ENCODE measurements around the gene MYEOV. TPM values are rescaled to one million over a fixed set of nuclear protein-coding genes. Genes with fewer than 3 reads are reported as not detected.

The MYEOV gene
- total and polyA plus RNA-seq, 9 of the 15 experiments (the other 6 are each of a cell fraction or from before 2014, with no cell fraction given) = 10.2 to 133 (median 32.2) TPM

- TF ChIP-seq BCLAF1 (IDR thresholded peaks at IDR 0.05; ENCODE audit: borderline replicate concordance in 1 of 2, control insufficient read depth in 1 of 2, low read depth in 2 of 2, low read length in 1 of 2) = 0 out of 4 replicates have a peak, but pooled peaks of 1 of the 2 experiments have one; percentile 57
- peak; percentile 73; the same call in 1 of the 2 replicates for TF ChIP-seq ZNF766 (CRISPR knock-in tag; conservative IDR thresholded peaks at IDR 0.05)
- peak; percentile 74 for TF ChIP-seq TEAD4 (IDR thresholded peaks at IDR 0.05; ENCODE audit: low read length)
- TF ChIP-seq TEAD4 (CRISPR knock-in tag; IDR thresholded peaks at IDR 0.05; ENCODE audit: borderline replicate concordance) = no peak
- 0 out of 2 replicates have a peak, but pooled peaks have one; percentile 15 for TF ChIP-seq ZHX1 (conservative IDR thresholded peaks at IDR 0.05; ENCODE audit: low read length)
- TF ChIP-seq POLR2AphosphoS5 (IDR thresholded peaks at IDR 0.05; ENCODE audit: control insufficient read depth, insufficient read depth, low read depth, low read length) = 0 out of 2 replicates have a peak, but pooled peaks have one; percentile 34
- TF ChIP-seq ZMIZ1 (IDR thresholded peaks at IDR 0.05; ENCODE audit: low read depth in 2 of 2, low read length in 2 of 2) = peak in 1 of 2 experiments; percentile 59; a peak in 2 of 4 replicates
- TF ChIP-seq SMARCE1 (IDR thresholded peaks at IDR 0.05) = peak; percentile 84
- peak; percentile 66 to 70; a peak in 2 of 4 replicates for TF ChIP-seq SIN3A (IDR thresholded peaks at IDR 0.05; ENCODE audit: borderline replicate concordance in 2 of 2, control insufficient read depth in 1 of 2, low read depth in 2 of 2, low read length in 2 of 2)
- peak; percentile 44; the same call in 1 of the 2 replicates for TF ChIP-seq MTA1 (IDR thresholded peaks at IDR 0.05; ENCODE audit: borderline replicate concordance)
- 0 out of 2 replicates have a peak, but pooled peaks have one; percentile 31 for TF ChIP-seq BCOR (IDR thresholded peaks at IDR 0.05)
- TF ChIP-seq TFAP4 (CRISPR knock-in tag; IDR thresholded peaks at IDR 0.05; ENCODE audit: borderline replicate concordance) = peak; percentile 97
- TF ChIP-seq HMGN3 (IDR thresholded peaks at IDR 0.05; ENCODE audit: borderline replicate concordance, extremely low read depth, insufficient read length, low read depth, low read length) = peak; percentile 98
- TF ChIP-seq ZFX (CRISPR knock-in tag; IDR thresholded peaks at IDR 0.05) = peak; percentile 32; the same call in 1 of the 2 replicates
Measured at GRCh38 chr11:69296890-69297786, 3.2 kb downstream of the MYEOV start (continued).

All from K562 (cell line).